ENCODE measurements around the gene FEM1B.

FEM1B gene

GRCh38 chr15:68325726-68326125 lies 48.2 kb downstream of the FEM1B start:
- no peak for DNase-seq (ENCODE audit: low spot score)

GRCh38 chr15:68326711-68327354 lies 49.3 kb downstream of the FEM1B start:
- no peak for DNase-seq (ENCODE audit: low spot score)

GRCh38 chr15:68328443-68328842 lies 50.9 kb downstream of the FEM1B start:
- no peak for DNase-seq (ENCODE audit: low spot score)

- no peak for DNase-seq (ENCODE audit: low spot score)
These were observed 51.4 kb downstream of the FEM1B start for GRCh38 chr15:68328964-68329363.

GRCh38 chr15:68330416-68330815 lies 52.9 kb downstream of the FEM1B start:
- no peak for DNase-seq (ENCODE audit: low spot score)

GRCh38 chr15:68330901-68331300 lies 53.4 kb downstream of the FEM1B start:
- peak; percentile 48 for DNase-seq (ENCODE audit: low spot score)

- DNase-seq (ENCODE audit: low spot score), result no peak
These were observed 54.7 kb downstream of the FEM1B start for GRCh38 chr15:68332266-68332665.

- no peak for DNase-seq (ENCODE audit: low spot score)
These were observed 56.4 kb downstream of the FEM1B start for GRCh38 chr15:68333775-68334470.

- DNase-seq (ENCODE audit: low spot score), result no peak
These were observed 57.1 kb downstream of the FEM1B start for GRCh38 chr15:68334661-68335124.

- DNase-seq (ENCODE audit: low spot score), result peak; percentile 56
These were observed 57.7 kb downstream of the FEM1B start for GRCh38 chr15:68335251-68335650.

GRCh38 chr15:68335655-68336054 lies 58.1 kb downstream of the FEM1B start:
- no peak for DNase-seq (ENCODE audit: low spot score)

GRCh38 chr15:68336516-68336915 lies 59.0 kb downstream of the FEM1B start:
- no peak for DNase-seq (ENCODE audit: low spot score)

GRCh38 chr15:68337826-68338225 lies 60.3 kb downstream of the FEM1B start:
- no peak for DNase-seq (ENCODE audit: low spot score)

- DNase-seq (ENCODE audit: low spot score), result no peak
These were observed 61.9 kb downstream of the FEM1B start for GRCh38 chr15:68339481-68339880.

GRCh38 chr15:68340726-68341671 lies 63.5 kb downstream of the FEM1B start:
- DNase-seq (ENCODE audit: low spot score), result no peak

- DNase-seq (ENCODE audit: low spot score), result no peak
These were observed 64.5 kb downstream of the FEM1B start for GRCh38 chr15:68341760-68342725.

- no peak for DNase-seq (ENCODE audit: low spot score)
These were observed 66.2 kb downstream of the FEM1B start for GRCh38 chr15:68343579-68344225.

GRCh38 chr15:68344600-68344999 lies 67.1 kb downstream of the FEM1B start:
- DNase-seq (ENCODE audit: low spot score), result no peak

All from globus pallidus (tissue), 1 donor.